Ishikawa (cell line): ENCODE data around the gene ZIC5.

Experiments
- CEBPB ChIP-seq: IDR thresholded peaks from 2 replicates; pipeline ENCODE4 v1.6.1; 2012
- CREB1 ChIP-seq: IDR thresholded peaks from 2 replicates; pipeline ENCODE4 v1.6.1; 2012; ENCODE audit warnings: low read depth
- EGR1 ChIP-seq: IDR thresholded peaks from 2 replicates; pipeline ENCODE4 v1.6.1; 2012
- EP300 ChIP-seq: IDR thresholded peaks from 2 replicates; pipeline ENCODE4 v1.6.1; 2012; ENCODE audit warnings: borderline replicate concordance
- FOXM1 ChIP-seq: IDR thresholded peaks from 2 replicates; pipeline ENCODE4 v1.6.1; 2012; ENCODE audit warnings: low read depth, borderline replicate concordance
- MAX ChIP-seq: IDR thresholded peaks from 2 replicates; pipeline ENCODE4 v1.6.1; 2012
- NFIC ChIP-seq: IDR thresholded peaks from 2 replicates; pipeline ENCODE4 v1.6.1; 2012
- RAD21 ChIP-seq: IDR thresholded peaks from 2 replicates; pipeline ENCODE4 v1.6.1; 2012; ENCODE audit warnings: low read depth
- REST ChIP-seq: IDR thresholded peaks from 2 replicates; pipeline ENCODE4 v1.6.1; 2012; ENCODE audit warnings: low read depth, mild to moderate bottlenecking
- TCF12 ChIP-seq: IDR thresholded peaks from 2 replicates; pipeline ENCODE4 v1.6.1; 2012; ENCODE audit warnings: low read depth
- TEAD4 ChIP-seq: IDR thresholded peaks from 2 replicates; pipeline ENCODE4 v1.6.1; 2012
- USF1 ChIP-seq: IDR thresholded peaks from 2 replicates; pipeline ENCODE4 v1.6.1; 2012
- YY1 ChIP-seq: IDR thresholded peaks from 2 replicates; pipeline ENCODE4 v1.6.1; 2012; ENCODE audit warnings: low read depth
- ZBTB7A ChIP-seq: IDR thresholded peaks from 2 replicates; pipeline ENCODE4 v1.6.1; 2012; ENCODE audit warnings: low read depth

ZIC5 gene

GRCh38 chr13:99979453-99980200, 8.1 kb upstream of the ZIC5 start:
- TF ChIP-seq NFIC, result peak; percentile 32; the same call in 1 of the 2 replicates
- TF ChIP-seq REST, result no peak
- peak; percentile 36; the same call in 1 of the 2 replicates for TF ChIP-seq EP300
- no peak for TF ChIP-seq RAD21
- peak; percentile 96 for TF ChIP-seq MAX
- TF ChIP-seq USF1, result no peak

GRCh38 chr13:99978799-99979452, 7.4 kb upstream of the ZIC5 start:
- TF ChIP-seq REST (no peak), MAX (no peak), FOXM1 (no peak), EGR1 (no peak)

GRCh38 chr13:99977912-99978798, 6.6 kb upstream of the ZIC5 start:
- no peak for TF ChIP-seq MAX
- TF ChIP-seq CEBPB, result no peak
- TF ChIP-seq EP300, result no peak
- TF ChIP-seq EGR1, result no peak
- no peak for TF ChIP-seq FOXM1
- no peak for TF ChIP-seq NFIC
- TF ChIP-seq ZBTB7A, result no peak
- no peak for TF ChIP-seq TCF12
- TF ChIP-seq TEAD4, result no peak
- no peak for TF ChIP-seq YY1
- no peak for TF ChIP-seq RAD21
- TF ChIP-seq USF1, result no peak
- TF ChIP-seq CREB1, result no peak
- no peak for TF ChIP-seq REST

- TF ChIP-seq FOXM1 (no peak), REST (no peak), TEAD4 (no peak), CEBPB (no peak), EP300 (no peak), ZBTB7A (no peak)
These were observed 5.9 kb upstream of the ZIC5 start for GRCh38 chr13:99977334-99977911.
